B cell (primary cell): ENCODE data around the gene RPL11. TPM values are rescaled to one million over a fixed set of nuclear protein-coding genes. Genes with fewer than 3 reads are reported as not detected.
"Not testable (repeated sequence)": the region's sequence is repeated elsewhere in the genome, so short reads cannot be mapped to it uniquely, and the experiment has no call there.

ENCODE experiments used
- ATAC-seq: fragments of 200-7000 bp; cut with Tn5 transposase; one replicate; pipeline ENCODE4 v1.10.0; 2021; ENCODE audit warnings: low read depth, mild to moderate bottlenecking, moderate number of reproducible peaks, moderate library complexity
- CTCF ChIA-PET: fragments of 350-600 bp; sonication (Branson Sonifier 250); formaldehyde crosslinking; loops from one replicate; lab custom pipeline; 2021; ENCODE audit warnings: antibody characterized with exemption, inconsistent platforms; lab: Charles Lee
- POLR2A ChIA-PET: fragments of 350-600 bp; sonication (Branson Sonifier 250); formaldehyde crosslinking; loops from one replicate; lab custom pipeline; 2021; ENCODE audit warnings: antibody characterized with exemption; lab: Charles Lee
- DNase-seq: peaks from one replicate; pipeline ENCODE4 v3.0.0; 2013
- H2AFZ ChIP-seq: 2 replicates; pipeline ENCODE4 v1.6.1; 2012; ENCODE audit warnings: mild to moderate bottlenecking, low read depth, low read length; ENCODE audit not compliant: insufficient read depth, poor library complexity, severe bottlenecking
- H3K27ac ChIP-seq, 2 donors: 1 replicate in 1 of 2; 2 replicates in 1 of 2; pipeline ENCODE4 v1.5.1; 2012 to 2013; ENCODE audit warnings: low read length in 2 of 2, mild to moderate bottlenecking in 2 of 2, moderate library complexity in 1 of 2
- H3K27me3 ChIP-seq, 4 experiments: fragments of 200-600 bp in 1 of 4; sonication (generic) in 1 of 4; replicated peaks in 1 of 4; 1 replicate in 2 of 4; 2 replicates in 2 of 4; pipeline versions ENCODE4 v1.6.1 to v1.7.0; 2013 to 2016; ENCODE audit warnings: low read length in 3 of 4, mild to moderate bottlenecking in 2 of 4, mixed read lengths in 1 of 4, moderate library complexity in 1 of 4; ENCODE audit not compliant: insufficient read depth in 4 of 4, control insufficient read depth in 3 of 4; ENCODE audit errors: control extremely low read depth in 1 of 4
- H3K36me3 ChIP-seq, 2 experiments: replicated peaks in 1 of 2; 1 replicate in 1 of 2; 2 replicates in 1 of 2; pipeline versions ENCODE4 v1.6.1 to v1.7.1; 2013; ENCODE audit warnings: low read length in 1 of 2; ENCODE audit not compliant: insufficient read depth in 2 of 2, control insufficient read depth in 1 of 2; ENCODE audit errors: control extremely low read depth in 1 of 2, extremely low read depth in 1 of 2
- H3K4me1 ChIP-seq, 2 donors: fragments of 200-600 bp in 1 of 2; sonication (generic) in 1 of 2; 1 replicate in 1 of 2; 2 replicates in 1 of 2; pipeline versions ENCODE4 v1.5.1 to v1.6.1; 2013 to 2017; ENCODE audit warnings: low read length in 2 of 2; ENCODE audit not compliant: control insufficient read depth in 2 of 2, insufficient read depth in 2 of 2
- H3K4me2 ChIP-seq: replicated peaks from 2 replicates; pipeline ENCODE3; 2012; ENCODE audit warnings: mild to moderate bottlenecking, low read depth, low read length; ENCODE audit not compliant: poor library complexity, severe bottlenecking
- H3K4me3 ChIP-seq, 5 experiments: fragments of 200-600 bp in 1 of 5; sonication (generic) in 1 of 5; 1 replicate in 3 of 5; 2 replicates in 2 of 5; pipeline versions ENCODE4 v1.5.1 to v1.7.0; 2011 to 2016; ENCODE audit warnings: low read length in 4 of 5, mild to moderate bottlenecking in 4 of 5, low read depth in 2 of 5, control low read depth in 1 of 5, moderate library complexity in 1 of 5; ENCODE audit not compliant: insufficient read depth in 1 of 5; ENCODE audit errors: control extremely low read depth in 1 of 5, extremely low read depth in 1 of 5
- H3K79me2 ChIP-seq: fragments of 200-600 bp; sonication (generic); one replicate; pipeline ENCODE4 v1.6.0; 2016; ENCODE audit warnings: low read length; ENCODE audit not compliant: control insufficient read depth, insufficient read depth
- H3K9ac ChIP-seq: fragments of 200-600 bp; sonication (generic); 2 replicates; pipeline ENCODE4 v1.6.1; 2017; ENCODE audit warnings: mild to moderate bottlenecking, low read length, moderate library complexity
- H3K9me3 ChIP-seq, 3 donors: one replicate each; pipeline versions ENCODE4 v1.6.1 to v1.7.1; 2013; ENCODE audit warnings: low read length in 2 of 3; ENCODE audit not compliant: control insufficient read depth in 2 of 3, insufficient read depth in 1 of 3; ENCODE audit errors: control extremely low read depth in 1 of 3
- H4K20me1 ChIP-seq: 2 replicates; pipeline ENCODE4 v1.6.0; 2012; ENCODE audit warnings: mild to moderate bottlenecking, low read length; ENCODE audit not compliant: insufficient read depth, control insufficient read depth, poor library complexity, severe bottlenecking
- H3K27ac Mint-ChIP-seq: one replicate; pipeline ENCODE4 v1.8.0; 2021; ENCODE audit warnings: mixed read lengths
- H3K27me3 Mint-ChIP-seq: one replicate; pipeline ENCODE4 v1.8.0; 2021; ENCODE audit warnings: mixed read lengths
- H3K4me1 Mint-ChIP-seq: one replicate; pipeline ENCODE4 v1.8.0; 2021; ENCODE audit warnings: mixed read lengths
- H3K4me3 Mint-ChIP-seq: one replicate; pipeline ENCODE4 v1.8.0; 2021; ENCODE audit warnings: mixed read lengths
- H3K9me3 Mint-ChIP-seq: one replicate; pipeline ENCODE4 v1.8.0; 2022; ENCODE audit warnings: mixed read lengths; ENCODE audit not compliant: insufficient read depth
- CTCF ChIP-seq: fragments of 200-600 bp; IDR thresholded peaks from one replicate; pipeline ENCODE4 v1.8.0; 2022; ENCODE audit warnings: antibody characterized with exemption, mild to moderate bottlenecking
- EZH2 ChIP-seq: IDR thresholded peaks from 2 replicates; pipeline ENCODE4 v1.6.1; 2012; ENCODE audit warnings: borderline replicate concordance, low read depth, mild to moderate bottlenecking, moderate library complexity, low read length; ENCODE audit not compliant: insufficient read depth, poor library complexity, severe bottlenecking
- WGBS: methylation state at CpG from one replicate; pipeline ENCODE4 v1.1.5; 2013; ENCODE audit warnings: missing lambda C conversion rate; ENCODE audit not compliant: insufficient coverage; 5-methylcytosine and 5-hydroxymethylcytosine counted together
- intact Hi-C: fragments of 100-400 bp; cut with micrococcal nuclease; formaldehyde crosslinking; loops from one replicate; pipeline ENCODE4 v1.10.0; 2022
- polyA plus RNA-seq: library from polyadenylated mRNA; depleted of rRNA; stranded (reverse); fragments of >200 nt; gene quantifications from 2 replicates; pipeline ENCODE4 v1.2.3, GENCODE V29; 2012
- total RNA-seq, 2 donors: library from RNA; stranded (reverse); fragments of 120-200 nt in 1 of 2; gene quantifications; 1 replicate in 1 of 2; 2 replicates in 1 of 2; pipeline versions ENCODE4 v1.2.3 to v1.2.4, GENCODE V29; 2013 to 2022

Gene RPL11
- total and polyA plus RNA-seq, 2 donors (not counting 1 experiment from before 2014, with no cell fraction given): 1,373 to 1,539 TPM

DNA sequence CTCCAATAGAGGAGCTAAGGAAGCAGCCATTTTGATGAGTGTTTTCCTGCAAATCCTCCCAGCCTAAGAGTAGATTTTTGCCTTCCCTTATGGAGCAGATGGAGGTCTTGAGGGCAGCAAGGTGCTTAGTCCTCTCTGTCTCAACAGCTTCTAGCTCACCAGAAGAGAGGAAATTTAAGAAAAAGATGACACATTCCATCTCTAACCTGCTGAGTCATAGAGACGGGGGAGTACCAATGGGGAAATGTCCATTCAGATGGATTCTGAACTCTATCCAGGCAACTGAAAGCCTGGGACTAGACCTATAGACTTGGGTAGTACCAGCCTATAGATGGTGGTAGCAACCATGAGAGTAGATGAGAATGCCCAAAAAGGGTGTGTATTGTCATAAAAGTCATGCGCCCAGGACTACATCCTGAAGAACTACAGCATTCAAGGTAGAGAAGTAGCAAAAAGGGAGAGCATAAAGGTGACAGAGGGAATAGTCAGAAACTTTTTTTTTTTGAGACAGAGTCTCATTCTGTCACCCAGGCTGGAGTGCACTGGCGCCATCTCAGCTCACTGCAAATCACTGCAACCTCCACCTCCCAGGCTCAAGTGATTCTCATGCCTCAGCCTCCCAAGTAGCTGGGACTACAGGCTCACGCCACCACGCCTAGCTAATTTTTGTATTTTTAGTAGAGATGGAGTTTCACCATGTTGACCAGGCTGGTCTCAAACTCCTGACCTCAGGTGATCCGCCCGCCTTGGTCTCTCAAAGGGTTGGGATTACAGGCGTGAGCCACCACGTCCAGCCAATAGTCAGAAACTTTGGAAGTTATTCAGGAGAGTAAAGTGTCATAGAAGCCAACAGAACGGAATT, 41.0 kb downstream of the RPL11 start:
- intact Hi-C loops: no loop called here
- WGBS: 96% methylated on average over 5 of the region's 10 CpGs
- no peak overlapping the region for H3K4me3 Mint-ChIP-seq

GRCh38 chr1:23733281-23733680, 41.7 kb downstream of the RPL11 start:
- H3K9me3 ChIP-seq, H3K4me2 ChIP-seq, H3K27me3 Mint-ChIP-seq, DNase-seq, H2AFZ ChIP-seq, ATAC-seq, intact Hi-C loops, CTCF ChIA-PET, H3K4me3 ChIP-seq, H3K9me3 Mint-ChIP-seq, H3K36me3 ChIP-seq, H3K9ac ChIP-seq, H3K79me2 ChIP-seq, H3K4me3 Mint-ChIP-seq, H4K20me1 ChIP-seq, H3K27ac ChIP-seq, H3K27me3 ChIP-seq, H3K27ac Mint-ChIP-seq: not testable (repeated sequence)
- H3K4me1 Mint-ChIP-seq: peaks cover 23% of the 10 kb centered on the region
- 94% methylated on average over 3 of the region's 5 CpGs for WGBS
- H3K4me1 ChIP-seq: peaks cover 17 to 25% of the 10 kb centered on the region in 2 donors
- POLR2A ChIA-PET: interaction anchor here (0.6 kb wide), 1 partner anchor 220 kb away, joined by 4 read pairs; no protein-coding TSS in a partner anchor

More for the DNA sequence above, 41.0 kb downstream of the RPL11 start:
- Histone ChIP-seq H3K27ac (no peak overlapping the region), H4K20me1 (no peaks in the 10 kb centered on the region), H3K79me2 (peaks cover 3% of the 10 kb centered on the region), H3K4me1 (peaks cover 23 to 32% of the 10 kb centered on the region in 2 donors), H3K36me3 (no peaks in the 10 kb centered on the region), H3K9me3 (no peaks in the 10 kb centered on the region), H3K27me3 (no peaks in the 10 kb centered on the region), H2AFZ (no peak overlapping the region), H3K4me2 (no peak overlapping the region), H3K9ac (no peak overlapping the region), H3K4me3 (no peak overlapping the region)
- TF ChIP-seq CTCF: no peak
- no peak for TF ChIP-seq EZH2
- ChIA-PET POLR2A (interaction anchor here (0.6 kb wide), 1 partner anchor 219 kb away, joined by 4 read pairs; no protein-coding TSS in a partner anchor), CTCF (interaction anchor here (0.8 kb wide), 1 partner anchor 266 kb away, joined by 3 read pairs; no protein-coding TSS in a partner anchor)
- ATAC-seq: no peak
- Mint-ChIP-seq H3K27ac (peak overlapping the region; percentile 15), H3K9me3 (no peaks in the 10 kb centered on the region), H3K4me1 (peaks cover 29% of the 10 kb centered on the region), H3K27me3 (no peaks in the 10 kb centered on the region)
- DNase-seq: no peak
